CD4-positive, alpha-beta T cell treated with Interleukin-15 for 4 hours (primary cell): Measurements from ENCODE around the gene SORT1.
"Not testable (repeated sequence)": the region's sequence is repeated elsewhere in the genome, so short reads cannot be mapped to it uniquely, and the experiment has no call there.

Source experiments
- DNase-seq: peaks from one replicate; pipeline ENCODE4 v3.0.0-alpha.2; 2020; ENCODE audit warnings: low spot score

Gene SORT1

GRCh38 chr1:109338608-109339007 lies 59.1 kb downstream of the SORT1 start:
- DNase-seq: no peak

GRCh38 chr1:109338091-109338490 lies 59.6 kb downstream of the SORT1 start:
- DNase-seq: no peak

- DNase-seq: no peak
Observed at GRCh38 chr1:109335091-109335490, 62.6 kb downstream of the SORT1 start.

GRCh38 chr1:109331113-109331512 lies 66.6 kb downstream of the SORT1 start:
- no peak for DNase-seq

GRCh38 chr1:109327285-109327684 lies 70.4 kb downstream of the SORT1 start:
- no peak for DNase-seq

- DNase-seq: no peak
Observed at GRCh38 chr1:109322974-109323373, 74.7 kb downstream of the SORT1 start.

GRCh38 chr1:109319114-109319513 lies 78.6 kb downstream of the SORT1 start:
- DNase-seq: no peak

GRCh38 chr1:109316506-109316905 lies 81.2 kb downstream of the SORT1 start:
- DNase-seq: no peak

GRCh38 chr1:109315288-109315687 lies 82.4 kb downstream of the SORT1 start:
- no peak for DNase-seq

- DNase-seq: no peak
Observed at GRCh38 chr1:109314795-109315194, 82.9 kb downstream of the SORT1 start.

GRCh38 chr1:109312978-109313775 lies 84.5 kb downstream of the SORT1 start:
- DNase-seq: no peak

GRCh38 chr1:109312246-109312645 lies 85.5 kb downstream of the SORT1 start:
- DNase-seq: no peak

GRCh38 chr1:109309347-109309746 lies 88.4 kb downstream of the SORT1 start:
- no peak for DNase-seq

GRCh38 chr1:109307274-109308021 lies 90.3 kb downstream of the SORT1 start:
- DNase-seq: no peak

- DNase-seq: no peak
Observed at GRCh38 chr1:109306832-109307273, 90.9 kb downstream of the SORT1 start, which contains the start of gene MYBPHL. MYBPHL (minus strand) TSS chr1:109307011; CDS start chr1:109306991, 20 bp downstream.

- not testable (repeated sequence) for DNase-seq
Observed at GRCh38 chr1:109305991-109306390, 91.7 kb downstream of the SORT1 start.

GRCh38 chr1:109304226-109304920 lies 93.3 kb downstream of the SORT1 start:
- no peak for DNase-seq

GRCh38 chr1:109301874-109302273 lies 95.8 kb downstream of the SORT1 start:
- DNase-seq: no peak

- no peak for DNase-seq
Observed at GRCh38 chr1:109300650-109301151, 97.0 kb downstream of the SORT1 start.

GRCh38 chr1:109299558-109300343 lies 98.0 kb downstream of the SORT1 start:
- no peak for DNase-seq
